ENCODE data around the gene RARRES2. TPM values are rescaled to one million over a fixed set of nuclear protein-coding genes. Genes with fewer than 3 reads are reported as not detected.
A peak's percentile ranks its signal among the peaks of the same experiment; 100 is the strongest.

The RARRES2 gene
- total RNA-seq, 2 donors from 2014 or later, result 245 to 400 TPM

DNA sequence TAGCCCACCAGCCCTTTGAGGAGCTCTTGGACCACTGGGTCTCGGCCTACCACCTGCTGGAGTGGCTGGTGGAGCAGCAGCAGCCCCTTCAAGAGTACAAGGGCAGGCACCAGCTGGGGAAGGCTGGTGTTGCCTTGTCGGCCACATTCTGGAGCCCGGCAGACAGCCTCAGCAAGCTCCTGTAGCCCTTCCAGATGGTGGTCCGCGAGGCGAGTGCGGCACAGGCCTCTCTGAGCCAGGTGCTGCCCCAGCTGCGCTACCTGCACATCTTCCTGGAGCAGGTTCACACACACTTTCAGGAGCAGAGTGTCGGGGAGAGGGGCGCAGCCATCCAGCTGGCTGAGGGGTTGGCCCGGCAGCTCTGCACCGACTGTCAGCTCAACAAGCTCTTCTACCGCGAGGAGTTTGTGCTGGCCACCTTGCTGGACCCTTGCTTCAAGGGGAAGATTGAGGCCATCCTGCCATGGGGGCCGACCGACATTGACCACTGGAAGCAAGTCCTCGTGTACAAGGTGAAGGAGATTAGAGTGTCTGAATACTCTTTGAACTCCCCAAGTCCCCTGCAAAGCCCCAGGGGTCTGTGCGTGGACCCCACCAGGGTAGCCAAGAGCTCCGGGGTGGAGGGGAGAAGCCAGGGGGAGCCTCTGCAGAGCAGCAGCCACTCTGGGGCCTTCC, 11.1 kb downstream of the RARRES2 start:
- Histone ChIP-seq H3K4me1 (peaks cover 10% of the 10 kb centered on the region), H3K9me3 (no peaks in the 10 kb centered on the region), H3K27ac (no peak overlapping the region), H3K4me3 (no peak overlapping the region), H3K27me3 (no peaks in the 10 kb centered on the region), H3K36me3 (replicated peaks in 1 of 2; ENCODE audit: insufficient read depth in 1 of 2, low read depth in 2 of 2) (no peaks in the 10 kb centered on the region)
- intact Hi-C loops (cut with DNase I), result no loop called here
- 90% methylated on average over 5 to 19 of the region's 19 CpGs for WGBS, 2 donors
- TF ChIP-seq, protein P1, sequence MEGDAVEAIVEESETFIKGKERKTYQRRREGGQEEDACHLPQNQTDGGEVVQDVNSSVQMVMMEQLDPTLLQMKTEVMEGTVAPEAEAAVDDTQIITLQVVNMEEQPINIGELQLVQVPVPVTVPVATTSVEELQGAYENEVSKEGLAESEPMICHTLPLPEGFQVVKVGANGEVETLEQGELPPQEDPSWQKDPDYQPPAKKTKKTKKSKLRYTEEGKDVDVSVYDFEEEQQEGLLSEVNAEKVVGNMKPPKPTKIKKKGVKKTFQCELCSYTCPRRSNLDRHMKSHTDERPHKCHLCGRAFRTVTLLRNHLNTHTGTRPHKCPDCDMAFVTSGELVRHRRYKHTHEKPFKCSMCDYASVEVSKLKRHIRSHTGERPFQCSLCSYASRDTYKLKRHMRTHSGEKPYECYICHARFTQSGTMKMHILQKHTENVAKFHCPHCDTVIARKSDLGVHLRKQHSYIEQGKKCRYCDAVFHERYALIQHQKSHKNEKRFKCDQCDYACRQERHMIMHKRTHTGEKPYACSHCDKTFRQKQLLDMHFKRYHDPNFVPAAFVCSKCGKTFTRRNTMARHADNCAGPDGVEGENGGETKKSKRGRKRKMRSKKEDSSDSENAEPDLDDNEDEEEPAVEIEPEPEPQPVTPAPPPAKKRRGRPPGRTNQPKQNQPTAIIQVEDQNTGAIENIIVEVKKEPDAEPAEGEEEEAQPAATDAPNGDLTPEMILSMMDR (IDR thresholded peaks at IDR 0.05), result no peak
- TF ChIP-seq POLR2A (IDR thresholded peaks at IDR 0.05), result no peak
- no peak for ATAC-seq
- no peak for DNase-seq

DNA sequence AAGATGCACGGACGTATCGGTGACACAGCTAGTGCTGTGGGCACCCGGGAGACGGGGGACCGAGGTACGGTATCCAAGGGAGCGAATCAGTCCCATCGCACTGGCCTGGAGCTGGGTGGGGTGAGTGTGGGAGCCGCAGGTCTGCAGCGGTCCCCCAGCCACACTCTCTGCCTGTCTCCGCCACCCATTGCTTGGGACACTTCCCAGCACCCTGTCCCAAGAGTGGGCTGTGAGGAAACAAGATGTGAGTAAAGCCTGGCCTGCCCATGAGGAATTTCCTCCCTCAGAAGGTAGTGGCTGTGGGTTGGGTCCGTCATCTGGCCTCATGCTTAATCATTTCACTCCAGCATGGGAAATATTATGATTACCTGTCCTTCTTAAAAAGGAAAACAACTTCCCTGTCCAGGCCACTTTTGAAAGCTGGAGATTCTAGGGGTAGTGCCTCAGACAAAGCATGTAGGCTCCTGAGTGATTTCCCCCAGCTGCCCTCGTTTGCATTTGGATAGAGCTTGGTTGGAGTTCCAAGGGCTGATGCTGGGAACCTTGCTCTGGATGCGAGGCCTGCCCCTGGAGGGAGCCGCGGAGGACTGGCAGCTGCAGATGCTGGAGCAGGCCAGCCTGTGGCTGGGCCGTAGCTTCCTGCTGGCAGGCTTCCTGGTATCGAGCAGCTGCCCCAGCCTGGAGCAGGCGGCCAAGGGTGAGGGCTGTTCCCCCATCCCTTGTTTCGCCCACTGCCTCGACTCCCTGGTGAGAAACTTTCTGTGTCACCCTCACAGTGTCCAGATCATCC, 11.9 kb downstream of the RARRES2 start:
- WGBS, 2 donors, result 70 to 81% methylated on average over 17 to 22 of the region's 22 CpGs
- Histone ChIP-seq H3K9me3 (no peaks in the 10 kb centered on the region), H3K36me3 (replicated peaks in 1 of 2; ENCODE audit: insufficient read depth in 1 of 2, low read depth in 2 of 2) (no peaks in the 10 kb centered on the region), H3K4me3 (no peak overlapping the region), H3K4me1 (peaks cover 8% of the 10 kb centered on the region), H3K27ac (peak overlapping the region in 1 of 4 donors; percentile 1), H3K27me3 (no peaks in the 10 kb centered on the region)
- TF ChIP-seq, protein P1 (IDR thresholded peaks at IDR 0.05), result no peak
- TF ChIP-seq POLR2A (IDR thresholded peaks at IDR 0.05), result no peak
- intact Hi-C loops (cut with DNase I), result no loop called here
- peak; percentile 47 for ATAC-seq
- DNase-seq, result peak; percentile 41 to 73 (median 59)

DNA sequence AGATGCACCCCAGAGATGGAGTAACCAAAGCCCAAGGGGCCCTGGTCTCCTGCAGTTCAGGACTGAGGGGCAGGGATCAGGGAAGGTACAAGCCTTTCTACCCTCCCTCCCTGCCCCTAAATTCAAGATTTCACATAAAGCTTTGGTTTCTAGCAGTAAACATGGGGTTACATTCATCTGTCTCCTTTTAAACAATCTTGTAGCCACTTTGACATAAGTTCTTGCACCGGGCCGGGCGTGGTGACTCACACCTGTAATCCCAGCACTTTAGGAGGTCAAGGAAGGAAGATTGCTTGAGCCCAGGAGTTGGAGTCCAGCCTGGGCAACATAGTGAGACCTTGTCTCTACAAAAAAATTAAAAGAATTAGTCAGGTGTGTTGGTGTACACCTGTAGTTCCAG, 14.1 kb downstream of the RARRES2 start:
- no peaks in the 10 kb centered on the region for H3K27me3 ChIP-seq
- H3K27ac ChIP-seq, result no peak overlapping the region
- DNase-seq, result no peak
- H3K4me1 ChIP-seq, result peaks cover 20% of the 10 kb centered on the region
- no peak for ATAC-seq
- TF ChIP-seq POLR2A (IDR thresholded peaks at IDR 0.05), result no peak
- TF ChIP-seq, protein P1 (IDR thresholded peaks at IDR 0.05), result no peak
- 95 to 98% methylated on average over 3 of the region's 3 CpGs for WGBS, 2 donors
- H3K36me3 ChIP-seq (replicated peaks in 1 of 2; ENCODE audit: insufficient read depth in 1 of 2, low read depth in 2 of 2), result no peaks in the 10 kb centered on the region
- H3K9me3 ChIP-seq, result no peaks in the 10 kb centered on the region
- intact Hi-C loops (cut with DNase I), result no loop called here
- no peak overlapping the region for H3K4me3 ChIP-seq

DNA sequence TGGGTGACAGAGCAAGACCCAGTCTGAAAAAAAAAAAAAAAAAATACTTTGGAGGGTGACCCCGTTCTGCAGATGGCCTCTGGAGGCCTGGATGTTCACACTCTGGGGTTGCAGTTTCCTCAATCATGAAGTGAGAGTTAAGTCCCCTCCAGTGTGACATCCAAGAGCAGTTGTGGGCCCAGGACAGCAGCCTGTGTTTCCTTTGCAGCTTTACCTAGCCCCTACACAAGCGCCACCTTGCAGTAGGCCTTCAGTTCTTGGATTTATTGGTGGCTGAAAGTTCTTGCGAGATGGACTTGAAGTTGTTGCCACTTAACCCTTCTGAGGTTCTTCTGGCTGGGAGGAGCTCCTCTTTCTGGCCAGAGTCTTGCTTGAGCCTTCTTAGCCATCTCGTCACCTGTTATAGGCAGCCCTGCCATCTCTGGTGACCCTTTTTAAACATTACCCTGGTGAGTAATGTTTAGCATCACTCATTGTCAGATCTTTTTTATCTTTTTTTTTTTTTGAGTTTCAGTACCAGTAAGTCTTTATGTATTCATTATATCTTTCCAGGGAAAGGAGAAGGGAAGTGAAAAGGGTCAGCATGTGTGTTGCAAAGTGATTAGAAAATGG, 14.7 kb downstream of the RARRES2 start:
- Histone ChIP-seq H3K27me3 (no peaks in the 10 kb centered on the region), H3K4me3 (no peak overlapping the region), H3K9me3 (no peaks in the 10 kb centered on the region), H3K36me3 (replicated peaks in 1 of 2; ENCODE audit: insufficient read depth in 1 of 2, low read depth in 2 of 2) (no peaks in the 10 kb centered on the region), H3K27ac (no peak overlapping the region), H3K4me1 (peaks cover 25% of the 10 kb centered on the region)
- no peak for TF ChIP-seq POLR2A (IDR thresholded peaks at IDR 0.05)
- TF ChIP-seq, protein P1 (IDR thresholded peaks at IDR 0.05), result no peak
- WGBS, 2 donors, result 83 to 84% methylated on average over 4 of the region's 4 CpGs
- DNase-seq, result no peak
- intact Hi-C loops (cut with DNase I), result no loop called here
- ATAC-seq, result no peak
